Nephron progenitor cell (in vitro differentiated cells): ENCODE measurements around the gene CREB3L2.

Source experiments
- DNase-seq: peaks from one replicate; pipeline ENCODE4 v3.0.0; 2021
- H3K27ac Mint-ChIP-seq: 2 replicates; pipeline ENCODE4 v1.8.0; 2021; ENCODE audit warnings: mild to moderate bottlenecking, moderate library complexity, mixed read lengths
- H3K27me3 Mint-ChIP-seq: 2 replicates; pipeline ENCODE4 v1.8.0; 2021; ENCODE audit warnings: mild to moderate bottlenecking, low read depth, mixed read lengths; ENCODE audit not compliant: poor library complexity
- H3K36me3 Mint-ChIP-seq: 2 replicates; pipeline ENCODE4 v1.8.0; 2021; ENCODE audit warnings: low read depth, mixed read lengths
- H3K4me1 Mint-ChIP-seq: 2 replicates; pipeline ENCODE4 v1.8.0; 2021; ENCODE audit warnings: mixed read lengths
- H3K4me3 Mint-ChIP-seq: 2 replicates; pipeline ENCODE4 v1.8.0; 2021; ENCODE audit warnings: mild to moderate bottlenecking, moderate library complexity, mixed read lengths
- H3K9me3 Mint-ChIP-seq: 2 replicates; pipeline ENCODE4 v1.8.0; 2021; ENCODE audit warnings: mild to moderate bottlenecking, moderate library complexity, mixed read lengths
- TF ChIP-seq, protein P1 (sequence below): fragments of 200-600 bp; sonication (generic); IDR thresholded peaks from 2 replicates; pipeline ENCODE4 v1.5.0; 2021; ENCODE audit warnings: antibody characterized with exemption

Gene CREB3L2

DNA sequence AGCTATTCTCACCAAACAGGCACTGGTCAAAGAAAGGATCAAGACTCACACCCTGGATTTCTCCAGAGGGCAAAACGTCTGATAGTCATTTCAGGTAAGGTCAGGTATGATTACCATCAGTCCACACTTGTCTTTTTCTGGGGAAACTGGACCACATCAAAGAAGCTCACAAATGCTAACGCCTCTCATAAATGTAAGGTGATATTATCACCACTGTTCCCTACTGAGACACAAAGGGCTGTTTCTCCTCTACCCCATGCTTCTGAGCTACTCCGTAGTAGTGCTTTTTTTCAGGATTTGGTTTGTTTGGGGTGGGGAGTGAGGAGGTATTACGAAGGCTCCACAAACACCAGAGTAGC, 51.6 kb downstream of the CREB3L2 start:
- no peak for DNase-seq
- H3K27me3 Mint-ChIP-seq: no peaks in the 10 kb centered on the region
- TF ChIP-seq, protein P1, sequence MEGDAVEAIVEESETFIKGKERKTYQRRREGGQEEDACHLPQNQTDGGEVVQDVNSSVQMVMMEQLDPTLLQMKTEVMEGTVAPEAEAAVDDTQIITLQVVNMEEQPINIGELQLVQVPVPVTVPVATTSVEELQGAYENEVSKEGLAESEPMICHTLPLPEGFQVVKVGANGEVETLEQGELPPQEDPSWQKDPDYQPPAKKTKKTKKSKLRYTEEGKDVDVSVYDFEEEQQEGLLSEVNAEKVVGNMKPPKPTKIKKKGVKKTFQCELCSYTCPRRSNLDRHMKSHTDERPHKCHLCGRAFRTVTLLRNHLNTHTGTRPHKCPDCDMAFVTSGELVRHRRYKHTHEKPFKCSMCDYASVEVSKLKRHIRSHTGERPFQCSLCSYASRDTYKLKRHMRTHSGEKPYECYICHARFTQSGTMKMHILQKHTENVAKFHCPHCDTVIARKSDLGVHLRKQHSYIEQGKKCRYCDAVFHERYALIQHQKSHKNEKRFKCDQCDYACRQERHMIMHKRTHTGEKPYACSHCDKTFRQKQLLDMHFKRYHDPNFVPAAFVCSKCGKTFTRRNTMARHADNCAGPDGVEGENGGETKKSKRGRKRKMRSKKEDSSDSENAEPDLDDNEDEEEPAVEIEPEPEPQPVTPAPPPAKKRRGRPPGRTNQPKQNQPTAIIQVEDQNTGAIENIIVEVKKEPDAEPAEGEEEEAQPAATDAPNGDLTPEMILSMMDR: no peak

DNA sequence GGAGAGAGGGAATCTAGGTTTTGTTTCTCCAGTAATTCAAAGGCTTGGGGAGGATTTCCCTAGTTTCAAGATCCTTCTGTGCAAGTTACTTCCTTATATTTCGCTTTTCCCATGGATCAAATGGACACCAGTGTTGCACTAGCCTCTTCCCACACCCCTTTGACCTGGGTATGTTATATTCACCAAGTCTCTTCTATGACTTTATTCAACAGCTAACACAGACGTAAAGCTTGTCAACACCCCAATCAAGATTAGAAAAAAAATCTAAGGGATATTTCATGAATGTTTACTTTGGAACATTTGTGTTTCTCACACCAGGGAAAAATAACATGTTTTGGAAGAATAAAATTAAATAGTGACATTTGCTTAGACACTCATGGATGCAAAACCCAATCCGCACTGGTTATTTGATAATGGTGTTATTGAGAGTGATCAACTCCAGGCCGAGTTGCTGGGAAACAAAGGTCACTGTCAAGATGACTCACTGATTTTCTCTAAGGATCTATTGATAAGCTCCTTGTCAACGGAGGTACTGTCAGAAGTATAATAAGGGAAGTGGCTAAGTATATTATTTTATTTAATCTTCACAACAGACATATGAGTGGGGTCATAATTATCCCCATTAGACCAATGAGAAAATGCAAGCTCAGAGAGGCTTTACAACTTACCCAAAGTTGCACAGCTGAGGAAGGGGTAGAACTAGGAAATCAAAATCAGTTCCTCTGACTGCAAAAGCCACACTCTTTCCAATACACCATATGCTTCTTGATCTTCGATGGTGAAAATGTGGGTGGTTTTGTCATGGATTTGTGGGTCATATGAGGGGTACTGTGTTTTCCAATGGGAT, 52.2 kb downstream of the CREB3L2 start:
- Mint-ChIP-seq H3K4me1 (peaks cover 56% of the 10 kb centered on the region), H3K9me3 (no peaks in the 10 kb centered on the region), H3K27ac (no peak overlapping the region), H3K4me3 (no peak overlapping the region), H3K36me3 (peaks cover 5% of the 10 kb centered on the region), H3K27me3 (no peaks in the 10 kb centered on the region)
- TF ChIP-seq, protein P1: no peak
- no peak for DNase-seq

More for the DNA sequence above, 51.6 kb downstream of the CREB3L2 start:
- no peak overlapping the region for H3K4me3 Mint-ChIP-seq
- H3K27ac Mint-ChIP-seq: no peak overlapping the region
- peaks cover 62% of the 10 kb centered on the region for H3K4me1 Mint-ChIP-seq
- peaks cover 5% of the 10 kb centered on the region for H3K36me3 Mint-ChIP-seq
- no peaks in the 10 kb centered on the region for H3K9me3 Mint-ChIP-seq

DNA sequence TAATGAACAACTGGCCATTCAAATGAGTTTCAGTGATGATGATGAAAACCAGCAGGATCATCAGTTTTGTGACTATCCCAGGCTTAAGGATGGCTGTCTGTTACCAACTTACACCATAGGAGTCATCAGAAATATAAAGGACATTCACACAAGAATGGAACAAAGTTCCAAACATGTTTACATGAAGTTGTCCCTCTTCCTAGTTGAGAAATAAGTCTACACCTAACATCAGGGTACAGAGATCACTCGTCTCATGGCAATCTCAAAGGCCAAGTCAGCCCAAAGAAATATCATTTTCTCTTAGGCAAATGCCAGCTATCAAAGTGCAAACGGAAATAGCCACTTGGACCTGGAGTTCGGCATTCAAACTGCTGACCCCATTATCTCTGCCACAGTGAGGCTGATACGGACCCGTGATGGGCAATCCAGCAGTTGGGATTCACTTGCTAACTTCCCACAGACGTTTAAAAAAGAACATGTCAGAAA, 53.0 kb downstream of the CREB3L2 start:
- H3K4me1 Mint-ChIP-seq: peaks cover 52% of the 10 kb centered on the region
- DNase-seq: no peak
- no peaks in the 10 kb centered on the region for H3K9me3 Mint-ChIP-seq
- no peak overlapping the region for H3K27ac Mint-ChIP-seq
- TF ChIP-seq, protein P1: no peak
- H3K4me3 Mint-ChIP-seq: no peak overlapping the region
- peaks cover 5% of the 10 kb centered on the region for H3K36me3 Mint-ChIP-seq
- no peaks in the 10 kb centered on the region for H3K27me3 Mint-ChIP-seq

DNA sequence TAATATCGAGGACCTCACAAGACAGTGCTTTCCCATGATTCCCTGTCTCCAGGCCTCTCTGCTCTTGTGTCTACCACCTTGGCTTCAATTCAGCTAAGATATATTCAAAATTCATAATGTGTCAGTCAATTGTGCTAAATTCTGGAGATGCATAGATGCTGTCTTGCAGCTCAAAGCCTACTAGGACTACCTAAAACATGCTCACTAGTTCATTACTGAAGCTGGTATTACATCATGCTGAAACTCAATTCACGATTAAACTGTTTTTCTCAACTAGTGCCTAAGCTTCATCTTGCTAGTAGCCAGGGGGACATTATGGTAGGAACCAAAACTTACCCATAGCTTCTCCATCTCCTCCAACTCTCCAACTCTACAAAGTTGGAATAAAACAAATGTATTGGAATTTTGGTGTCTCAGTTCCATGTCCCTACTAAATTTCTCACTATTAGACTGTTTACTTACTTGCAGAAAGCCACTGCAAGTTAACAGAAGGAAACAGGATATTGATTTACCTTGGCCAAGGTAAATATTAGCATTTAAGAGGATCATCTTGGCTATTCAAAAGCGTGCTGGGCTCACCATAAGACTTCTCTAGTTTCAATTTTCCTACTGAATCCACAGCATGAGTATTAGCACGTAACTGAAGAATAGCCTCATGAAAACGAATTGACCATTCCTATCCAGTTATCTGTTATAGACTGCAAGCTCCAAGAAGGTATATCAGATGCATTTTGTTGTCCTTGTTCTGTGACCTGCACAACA, 53.6 kb downstream of the CREB3L2 start:
- TF ChIP-seq, protein P1: no peak
- Mint-ChIP-seq H3K36me3 (peaks cover 5% of the 10 kb centered on the region), H3K27ac (no peak overlapping the region), H3K4me3 (no peak overlapping the region), H3K9me3 (no peaks in the 10 kb centered on the region), H3K27me3 (no peaks in the 10 kb centered on the region), H3K4me1 (peaks cover 50% of the 10 kb centered on the region)
- no peak for DNase-seq

DNA sequence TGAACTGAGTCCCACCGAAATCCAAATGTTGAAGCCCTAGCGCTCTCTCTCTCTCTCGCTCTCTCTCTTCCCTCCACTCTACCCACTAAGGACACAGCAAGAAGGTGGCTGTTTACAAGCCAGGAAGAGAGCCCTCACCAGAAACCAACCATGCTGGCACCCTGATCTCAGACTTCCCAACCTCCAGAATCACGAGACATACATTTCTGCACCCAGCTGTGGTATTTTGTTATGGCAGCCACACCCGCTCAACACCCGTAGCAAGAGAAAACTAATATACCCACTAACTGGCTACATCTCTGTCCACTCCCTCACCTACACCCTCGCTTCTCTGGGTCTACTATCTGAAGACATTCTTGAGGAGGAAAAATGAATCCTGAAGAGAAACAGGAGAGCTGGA, 54.8 kb downstream of the CREB3L2 start:
- Mint-ChIP-seq H3K27me3 (no peaks in the 10 kb centered on the region), H3K4me1 (peaks cover 41% of the 10 kb centered on the region), H3K27ac (peak overlapping the region; percentile 55), H3K36me3 (peaks cover 12% of the 10 kb centered on the region), H3K9me3 (no peaks in the 10 kb centered on the region), H3K4me3 (no peak overlapping the region)
- no peak for DNase-seq
- TF ChIP-seq, protein P1: no peak
